ENCODE data around the gene SAMD3.

The SAMD3 gene

GRCh38 chr6:130105996-130106704 is 116.6 kb downstream of the SAMD3 start:
- H3K4me3 ChIP-seq (ENCODE audit: low read depth, low read length) = no peak overlapping the region
- no peak for DNase-seq (ENCODE audit: low read depth, low spot score)
- no peak for TF ChIP-seq CTCF (IDR thresholded peaks at IDR 0.05; ENCODE audit: insufficient read depth, low read length, missing control alignments)
- POLR2A ChIA-PET = no interaction called here
- CTCF ChIA-PET = interaction anchor here (1.0 kb wide), 1 partner anchor 140 kb away, joined by 3 read pairs; no protein-coding TSS in a partner anchor

GRCh38 chr6:130099119-130099518 is 123.6 kb downstream of the SAMD3 start:
- TF ChIP-seq CTCF (IDR thresholded peaks at IDR 0.05; ENCODE audit: insufficient read depth, low read length, missing control alignments) = no peak
- DNase-seq (ENCODE audit: low read depth, low spot score) = no peak
- no peak overlapping the region for H3K4me3 ChIP-seq (ENCODE audit: low read depth, low read length)
- POLR2A ChIA-PET = no interaction called here
- CTCF ChIA-PET = no interaction called here

- no peak for DNase-seq (ENCODE audit: low read depth, low spot score)
- no peak overlapping the region for H3K4me3 ChIP-seq (ENCODE audit: low read depth, low read length)
- TF ChIP-seq CTCF (IDR thresholded peaks at IDR 0.05; ENCODE audit: insufficient read depth, low read length, missing control alignments) = no peak
- CTCF ChIA-PET = no interaction called here
- POLR2A ChIA-PET = no interaction called here
Observed at GRCh38 chr6:130098317-130098716, 124.4 kb downstream of the SAMD3 start.
